Measurements from ENCODE around the gene SPATA32. TPM values are rescaled to one million over a fixed set of nuclear protein-coding genes. Genes with fewer than 3 reads are reported as not detected.

The SPATA32 gene
- total RNA-seq, 4 donors from 2014 or later, result not detected

- no peak for DNase-seq
- Histone ChIP-seq H3K4me3 (no peak overlapping the region), H3K27ac (peak overlapping the region; percentile 44 to 81 (median 76)), H3K9me3 (no peaks in the 10 kb centered on the region), H3K36me3 (peaks cover 13 to 62% (median 35%) of the 10 kb centered on the region in 3 donors), H3K27me3 (no peaks in the 10 kb centered on the region), H3K4me1 (peaks cover 67 to 88% (median 73%) of the 10 kb centered on the region in 3 donors)
- TF ChIP-seq POLR2A (IDR thresholded peaks at IDR 0.05) (no peak), CTCF (IDR thresholded peaks at IDR 0.05) (no peak)
- WGBS, 2 donors, result 63 to 66% methylated on average over 13 to 14 of the region's 15 CpGs
- intact Hi-C loops (cut with DNase I), result no loop called here
These were observed 27.7 kb upstream of the SPATA32 start for GRCh38 chr17:45289301-45290268.

- Histone ChIP-seq H3K27ac (peak overlapping the region; percentile 44 to 81 (median 76)), H3K36me3 (peaks cover 18 to 69% (median 35%) of the 10 kb centered on the region in 3 donors), H3K9me3 (no peaks in the 10 kb centered on the region), H3K4me1 (peaks cover 67 to 88% (median 73%) of the 10 kb centered on the region in 3 donors), H3K27me3 (no peaks in the 10 kb centered on the region), H3K4me3 (no peak overlapping the region)
- 26 to 45% methylated on average over 7 to 10 of the region's 10 CpGs for WGBS, 2 donors
- no peak for DNase-seq
- TF ChIP-seq POLR2A (IDR thresholded peaks at IDR 0.05), result no peak
- TF ChIP-seq CTCF (IDR thresholded peaks at IDR 0.05), result no peak
- intact Hi-C loops (cut with DNase I), result no loop called here
These were observed 26.9 kb upstream of the SPATA32 start for GRCh38 chr17:45288825-45289224.

- intact Hi-C loops (cut with DNase I), result no loop called here
- Histone ChIP-seq H3K4me1 (peaks cover 61 to 88% (median 68%) of the 10 kb centered on the region in 3 donors), H3K36me3 (peaks cover 25 to 79% (median 35%) of the 10 kb centered on the region in 3 donors), H3K27me3 (no peaks in the 10 kb centered on the region), H3K27ac (peak overlapping the region; percentile 44 to 81 (median 76)), H3K9me3 (no peaks in the 10 kb centered on the region), H3K4me3 (no peak overlapping the region)
- DNase-seq, result no peak
- 43 to 47% methylated on average over 3 to 10 of the region's 10 CpGs for WGBS, 2 donors
- TF ChIP-seq CTCF (IDR thresholded peaks at IDR 0.05) (no peak), POLR2A (IDR thresholded peaks at IDR 0.05) (no peak)
These were observed 25.9 kb upstream of the SPATA32 start for GRCh38 chr17:45287526-45288500.

- intact Hi-C loops (cut with DNase I), result no loop called here
- WGBS, 2 donors, result 83 to 100% methylated on average over 2 of the region's 5 CpGs
- TF ChIP-seq POLR2A (IDR thresholded peaks at IDR 0.05), result no peak
- no peak for TF ChIP-seq CTCF (IDR thresholded peaks at IDR 0.05)
- H3K9me3 ChIP-seq, result no peaks in the 10 kb centered on the region
- H3K27ac ChIP-seq, result no peak overlapping the region
- H3K27me3 ChIP-seq, result no peaks in the 10 kb centered on the region
- no peak overlapping the region for H3K4me3 ChIP-seq
- peaks cover 46 to 82% (median 56%) of the 10 kb centered on the region in 3 donors for H3K4me1 ChIP-seq
- H3K36me3 ChIP-seq, result peaks cover 27 to 95% (median 35%) of the 10 kb centered on the region in 3 donors
- no peak for DNase-seq
These were observed 24.4 kb upstream of the SPATA32 start for GRCh38 chr17:45286286-45286685.
